WTC11 (cell line): ENCODE results near the gene ZBTB18. TPM values are rescaled to one million over a fixed set of nuclear protein-coding genes. Genes with fewer than 3 reads are reported as not detected.
A peak's percentile ranks its signal among the peaks of the same experiment; 100 is the strongest.

Experiments
- ATAC-seq: fragments of 200-7000 bp; cut with Tn5 transposase; 2 replicates; pipeline ENCODE4 v1.10.0; 2021; ENCODE audit warnings: mild to moderate bottlenecking, moderate library complexity
- CTCF ChIA-PET: fragments of 300-600 bp; sonication (Branson Sonifier 250); formaldehyde crosslinking; loops from one replicate; lab custom pipeline; 2021; ENCODE audit warnings: antibody characterized with exemption; lab: Charles Lee
- POLR2A ChIA-PET: fragments of 350-600 bp; sonication (Branson Sonifier 250); formaldehyde crosslinking; loops from one replicate; lab custom pipeline; 2021; ENCODE audit warnings: antibody characterized with exemption; lab: Charles Lee
- DNase-seq: peaks from one replicate; pipeline ENCODE4 v3.0.0; 2021; ENCODE audit warnings: low spot score
- H3K27ac Mint-ChIP-seq: 2 replicates; pipeline ENCODE4 v1.8.0; 2021; ENCODE audit warnings: mixed read lengths
- H3K27me3 Mint-ChIP-seq: 2 replicates; pipeline ENCODE4 v1.8.0; 2021; ENCODE audit warnings: low read depth, mild to moderate bottlenecking, moderate library complexity, mixed read lengths
- H3K36me3 Mint-ChIP-seq: 2 replicates; pipeline ENCODE4 v1.8.0; 2021; ENCODE audit warnings: mixed read lengths
- H3K4me1 Mint-ChIP-seq: 2 replicates; pipeline ENCODE4 v1.8.0; 2022; ENCODE audit warnings: mixed read lengths
- H3K4me3 Mint-ChIP-seq: 2 replicates; pipeline ENCODE4 v1.8.0; 2021; ENCODE audit warnings: mild to moderate bottlenecking, moderate library complexity, mixed read lengths
- H3K9me3 Mint-ChIP-seq: 2 replicates; pipeline ENCODE4 v1.8.0; 2021; ENCODE audit warnings: mixed read lengths
- FOXP1 ChIP-seq: sonication (generic); formaldehyde crosslinking; IDR thresholded peaks from 2 replicates; pipeline ENCODE4 v1.8.0; 2022; ENCODE audit warnings: missing genetic modification reagents, mild to moderate bottlenecking, moderate library complexity, borderline replicate concordance
- GTF2I ChIP-seq: fragments of 250-450 bp; sonication (Bioruptor Pico); conservative IDR thresholded peaks from 2 replicates; pipeline ENCODE4 v1.4.0; 2021; ENCODE audit warnings: mild to moderate bottlenecking
- IRF2 ChIP-seq: sonication (generic); formaldehyde crosslinking; IDR thresholded peaks from 2 replicates; pipeline ENCODE4 v1.8.0; 2022; ENCODE audit warnings: low read depth, missing genetic modification reagents, borderline replicate concordance
- MXD4 ChIP-seq: fragments of 250-450 bp; sonication (Bioruptor Pico); IDR thresholded peaks from 2 replicates; pipeline ENCODE4 v1.8.0; 2021; ENCODE audit warnings: mild to moderate bottlenecking, moderate library complexity, borderline replicate concordance
- MYBL2 ChIP-seq: sonication (generic); formaldehyde crosslinking; IDR thresholded peaks from 2 replicates; pipeline ENCODE4 v1.8.1; 2023; ENCODE audit warnings: mild to moderate bottlenecking, moderate library complexity, missing genetic modification reagents
- NFE2L1 ChIP-seq: sonication (generic); formaldehyde crosslinking; IDR thresholded peaks from 2 replicates; pipeline ENCODE4 v1.8.1; 2023; ENCODE audit warnings: missing genetic modification reagents
- RELA ChIP-seq: sonication (generic); formaldehyde crosslinking; IDR thresholded peaks from 2 replicates; pipeline ENCODE4 v1.8.1; 2022; ENCODE audit warnings: missing genetic modification reagents, mild to moderate bottlenecking, borderline replicate concordance
- SMAD3 ChIP-seq: sonication (generic); formaldehyde crosslinking; IDR thresholded peaks from 2 replicates; pipeline ENCODE4 v1.8.0; 2022; ENCODE audit warnings: missing genetic modification reagents, mild to moderate bottlenecking, borderline replicate concordance
- SOX15 ChIP-seq: fragments of 250-450 bp; sonication (Bioruptor Pico); IDR thresholded peaks from 2 replicates; pipeline ENCODE4 v1.9.0; 2021; ENCODE audit warnings: mild to moderate bottlenecking
- TEAD4 ChIP-seq: sonication (generic); formaldehyde crosslinking; IDR thresholded peaks from 2 replicates; pipeline ENCODE4 v1.8.0; 2022; ENCODE audit warnings: mild to moderate bottlenecking, missing genetic modification reagents
- ZNF416 ChIP-seq: fragments of 250-450 bp; sonication (Bioruptor Pico); IDR thresholded peaks from 2 replicates; pipeline ENCODE4 v1.9.0; 2021; ENCODE audit warnings: mild to moderate bottlenecking, inconsistent platforms
- total RNA-seq: library from RNA; stranded (reverse); gene quantifications from 3 replicates; pipeline ENCODE4 v1.2.3, GENCODE V29; 2021
- TF ChIP-seq, protein P1 (sequence below): fragments of 250-450 bp; sonication (Bioruptor Pico); IDR thresholded peaks from 2 replicates; pipeline ENCODE4 v1.9.0; 2021; ENCODE audit warnings: mild to moderate bottlenecking
- TF ChIP-seq, protein P2 (sequence below): sonication (generic); formaldehyde crosslinking; IDR thresholded peaks from 2 replicates; pipeline ENCODE4 v1.8.0; 2022; ENCODE audit warnings: missing genetic modification reagents
- TF ChIP-seq, protein P3 (sequence below): fragments of 250-450 bp; sonication (Bioruptor Pico); IDR thresholded peaks from 2 replicates; pipeline ENCODE4 v1.8.0; 2021; ENCODE audit warnings: mild to moderate bottlenecking
- TF ChIP-seq, protein P4 (sequence below): sonication (generic); formaldehyde crosslinking; IDR thresholded peaks from 2 replicates; pipeline ENCODE4 v1.8.1; 2023; ENCODE audit warnings: mild to moderate bottlenecking, moderate library complexity, missing genetic modification reagents
- TF ChIP-seq, protein P5 (sequence below): sonication (generic); formaldehyde crosslinking; IDR thresholded peaks from 2 replicates; pipeline ENCODE4 v1.8.0; 2023; ENCODE audit warnings: missing genetic modification reagents, mild to moderate bottlenecking, borderline replicate concordance

Gene ZBTB18
- total RNA-seq, 1 experiment from 2014 or later = 16.0 TPM

DNA sequence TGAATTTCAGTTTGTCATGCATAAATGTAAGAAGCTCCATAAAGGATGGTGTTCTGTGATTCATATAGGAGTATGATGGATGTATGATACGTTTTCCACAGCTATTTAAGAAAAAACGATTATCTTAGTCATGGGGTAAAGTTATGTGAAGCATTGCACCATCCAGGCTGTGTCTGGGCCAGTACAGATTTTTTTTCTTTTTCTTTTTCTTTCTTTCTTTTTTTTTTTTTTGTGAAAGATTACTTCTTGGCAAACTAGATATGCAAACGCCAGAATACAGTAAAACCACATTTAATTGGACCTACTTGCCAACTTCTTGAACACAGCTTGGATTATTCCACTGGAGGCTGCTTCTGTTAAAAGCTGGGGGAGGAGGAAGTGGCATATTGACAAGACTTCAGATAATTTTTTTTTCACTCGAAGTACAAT, 14.9 kb downstream of the ZBTB18 start (continued):
- TF ChIP-seq, protein P1, sequence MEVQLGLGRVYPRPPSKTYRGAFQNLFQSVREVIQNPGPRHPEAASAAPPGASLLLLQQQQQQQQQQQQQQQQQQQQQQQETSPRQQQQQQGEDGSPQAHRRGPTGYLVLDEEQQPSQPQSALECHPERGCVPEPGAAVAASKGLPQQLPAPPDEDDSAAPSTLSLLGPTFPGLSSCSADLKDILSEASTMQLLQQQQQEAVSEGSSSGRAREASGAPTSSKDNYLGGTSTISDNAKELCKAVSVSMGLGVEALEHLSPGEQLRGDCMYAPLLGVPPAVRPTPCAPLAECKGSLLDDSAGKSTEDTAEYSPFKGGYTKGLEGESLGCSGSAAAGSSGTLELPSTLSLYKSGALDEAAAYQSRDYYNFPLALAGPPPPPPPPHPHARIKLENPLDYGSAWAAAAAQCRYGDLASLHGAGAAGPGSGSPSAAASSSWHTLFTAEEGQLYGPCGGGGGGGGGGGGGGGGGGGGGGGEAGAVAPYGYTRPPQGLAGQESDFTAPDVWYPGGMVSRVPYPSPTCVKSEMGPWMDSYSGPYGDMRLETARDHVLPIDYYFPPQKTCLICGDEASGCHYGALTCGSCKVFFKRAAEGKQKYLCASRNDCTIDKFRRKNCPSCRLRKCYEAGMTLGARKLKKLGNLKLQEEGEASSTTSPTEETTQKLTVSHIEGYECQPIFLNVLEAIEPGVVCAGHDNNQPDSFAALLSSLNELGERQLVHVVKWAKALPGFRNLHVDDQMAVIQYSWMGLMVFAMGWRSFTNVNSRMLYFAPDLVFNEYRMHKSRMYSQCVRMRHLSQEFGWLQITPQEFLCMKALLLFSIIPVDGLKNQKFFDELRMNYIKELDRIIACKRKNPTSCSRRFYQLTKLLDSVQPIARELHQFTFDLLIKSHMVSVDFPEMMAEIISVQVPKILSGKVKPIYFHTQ (CRISPR knock-in tag) = no peak

DNA sequence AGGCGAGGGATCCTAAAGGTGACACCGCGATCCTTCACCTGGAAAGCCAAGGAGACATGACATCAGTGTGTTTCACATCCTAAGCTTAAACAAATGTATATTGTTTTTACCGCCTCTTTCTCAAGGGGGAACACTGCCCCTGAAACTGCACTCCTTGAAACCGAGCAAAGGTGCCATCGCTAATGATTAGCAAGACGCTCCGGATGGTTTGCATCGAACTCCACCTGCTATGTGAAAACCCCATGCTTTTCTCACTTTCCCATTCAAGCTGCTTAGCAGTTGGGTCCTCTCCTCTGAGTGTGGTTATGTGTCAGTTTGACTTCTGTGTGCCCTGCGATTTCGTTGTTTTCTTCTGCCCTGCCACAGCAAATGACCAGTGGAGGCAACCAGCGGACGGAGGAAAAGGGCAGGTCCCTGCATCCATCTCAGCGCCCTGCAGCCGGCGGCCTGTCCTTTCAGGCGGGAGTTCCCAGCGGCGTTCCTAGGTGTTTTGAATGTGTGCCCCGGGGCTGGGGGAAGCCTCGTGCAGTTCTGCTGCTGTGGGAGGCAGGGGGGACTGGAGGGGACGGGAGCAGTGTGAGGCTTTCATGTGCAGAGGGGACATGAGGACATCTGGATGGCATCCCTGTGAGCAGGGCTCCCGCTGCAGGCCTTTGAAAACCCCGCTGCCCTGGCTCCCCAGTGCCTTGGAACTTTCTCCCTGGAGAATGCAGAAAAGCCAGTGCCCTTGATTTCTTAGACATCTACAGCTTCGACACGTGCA, 16.1 kb downstream of the ZBTB18 start:
- DNase-seq (no peak), ATAC-seq (peak; percentile 64)
- Mint-ChIP-seq H3K36me3 (no peaks in the 10 kb centered on the region), H3K9me3 (no peaks in the 10 kb centered on the region), H3K27ac (no peak overlapping the region), H3K4me1 (peaks cover 28% of the 10 kb centered on the region), H3K4me3 (no peak overlapping the region), H3K27me3 (peaks cover 10% of the 10 kb centered on the region)
- POLR2A ChIA-PET = no interaction called here
- TF ChIP-seq, protein P2, sequence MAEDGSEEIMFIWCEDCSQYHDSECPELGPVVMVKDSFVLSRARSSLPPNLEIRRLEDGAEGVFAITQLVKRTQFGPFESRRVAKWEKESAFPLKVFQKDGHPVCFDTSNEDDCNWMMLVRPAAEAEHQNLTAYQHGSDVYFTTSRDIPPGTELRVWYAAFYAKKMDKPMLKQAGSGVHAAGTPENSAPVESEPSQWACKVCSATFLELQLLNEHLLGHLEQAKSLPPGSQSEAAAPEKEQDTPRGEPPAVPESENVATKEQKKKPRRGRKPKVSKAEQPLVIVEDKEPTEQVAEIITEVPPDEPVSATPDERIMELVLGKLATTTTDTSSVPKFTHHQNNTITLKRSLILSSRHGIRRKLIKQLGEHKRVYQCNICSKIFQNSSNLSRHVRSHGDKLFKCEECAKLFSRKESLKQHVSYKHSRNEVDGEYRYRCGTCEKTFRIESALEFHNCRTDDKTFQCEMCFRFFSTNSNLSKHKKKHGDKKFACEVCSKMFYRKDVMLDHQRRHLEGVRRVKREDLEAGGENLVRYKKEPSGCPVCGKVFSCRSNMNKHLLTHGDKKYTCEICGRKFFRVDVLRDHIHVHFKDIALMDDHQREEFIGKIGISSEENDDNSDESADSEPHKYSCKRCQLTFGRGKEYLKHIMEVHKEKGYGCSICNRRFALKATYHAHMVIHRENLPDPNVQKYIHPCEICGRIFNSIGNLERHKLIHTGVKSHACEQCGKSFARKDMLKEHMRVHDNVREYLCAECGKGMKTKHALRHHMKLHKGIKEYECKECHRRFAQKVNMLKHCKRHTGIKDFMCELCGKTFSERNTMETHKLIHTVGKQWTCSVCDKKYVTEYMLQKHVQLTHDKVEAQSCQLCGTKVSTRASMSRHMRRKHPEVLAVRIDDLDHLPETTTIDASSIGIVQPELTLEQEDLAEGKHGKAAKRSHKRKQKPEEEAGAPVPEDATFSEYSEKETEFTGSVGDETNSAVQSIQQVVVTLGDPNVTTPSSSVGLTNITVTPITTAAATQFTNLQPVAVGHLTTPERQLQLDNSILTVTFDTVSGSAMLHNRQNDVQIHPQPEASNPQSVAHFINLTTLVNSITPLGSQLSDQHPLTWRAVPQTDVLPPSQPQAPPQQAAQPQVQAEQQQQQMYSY (CRISPR knock-in tag) = no peak
- TF ChIP-seq NFE2L1 (no peak), MYBL2 (CRISPR knock-in tag) (no peak), IRF2 (CRISPR knock-in tag) (no peak), SOX15 (CRISPR knock-in tag) (no peak), RELA (no peak), TEAD4 (CRISPR knock-in tag) (no peak), SMAD3 (CRISPR knock-in tag) (no peak), ZNF416 (no peak), MXD4 (CRISPR knock-in tag) (no peak), GTF2I (CRISPR knock-in tag) (no peak), FOXP1 (no peak)
- TF ChIP-seq, protein P1 (CRISPR knock-in tag) = no peak
- TF ChIP-seq, protein P3, sequence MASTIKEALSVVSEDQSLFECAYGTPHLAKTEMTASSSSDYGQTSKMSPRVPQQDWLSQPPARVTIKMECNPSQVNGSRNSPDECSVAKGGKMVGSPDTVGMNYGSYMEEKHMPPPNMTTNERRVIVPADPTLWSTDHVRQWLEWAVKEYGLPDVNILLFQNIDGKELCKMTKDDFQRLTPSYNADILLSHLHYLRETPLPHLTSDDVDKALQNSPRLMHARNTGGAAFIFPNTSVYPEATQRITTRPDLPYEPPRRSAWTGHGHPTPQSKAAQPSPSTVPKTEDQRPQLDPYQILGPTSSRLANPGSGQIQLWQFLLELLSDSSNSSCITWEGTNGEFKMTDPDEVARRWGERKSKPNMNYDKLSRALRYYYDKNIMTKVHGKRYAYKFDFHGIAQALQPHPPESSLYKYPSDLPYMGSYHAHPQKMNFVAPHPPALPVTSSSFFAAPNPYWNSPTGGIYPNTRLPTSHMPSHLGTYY = no peak
- TF ChIP-seq, protein P4, sequence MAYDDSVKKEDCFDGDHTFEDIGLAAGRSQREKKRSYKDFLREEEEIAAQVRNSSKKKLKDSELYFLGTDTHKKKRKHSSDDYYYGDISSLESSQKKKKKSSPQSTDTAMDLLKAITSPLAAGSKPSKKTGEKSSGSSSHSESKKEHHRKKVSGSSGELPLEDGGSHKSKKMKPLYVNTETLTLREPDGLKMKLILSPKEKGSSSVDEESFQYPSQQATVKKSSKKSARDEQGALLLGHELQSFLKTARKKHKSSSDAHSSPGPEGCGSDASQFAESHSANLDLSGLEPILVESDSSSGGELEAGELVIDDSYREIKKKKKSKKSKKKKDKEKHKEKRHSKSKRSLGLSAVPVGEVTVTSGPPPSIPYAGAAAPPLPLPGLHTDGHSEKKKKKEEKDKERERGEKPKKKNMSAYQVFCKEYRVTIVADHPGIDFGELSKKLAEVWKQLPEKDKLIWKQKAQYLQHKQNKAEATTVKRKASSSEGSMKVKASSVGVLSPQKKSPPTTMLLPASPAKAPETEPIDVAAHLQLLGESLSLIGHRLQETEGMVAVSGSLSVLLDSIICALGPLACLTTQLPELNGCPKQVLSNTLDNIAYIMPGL (CRISPR knock-in tag) = no peak
- TF ChIP-seq, protein P5, sequence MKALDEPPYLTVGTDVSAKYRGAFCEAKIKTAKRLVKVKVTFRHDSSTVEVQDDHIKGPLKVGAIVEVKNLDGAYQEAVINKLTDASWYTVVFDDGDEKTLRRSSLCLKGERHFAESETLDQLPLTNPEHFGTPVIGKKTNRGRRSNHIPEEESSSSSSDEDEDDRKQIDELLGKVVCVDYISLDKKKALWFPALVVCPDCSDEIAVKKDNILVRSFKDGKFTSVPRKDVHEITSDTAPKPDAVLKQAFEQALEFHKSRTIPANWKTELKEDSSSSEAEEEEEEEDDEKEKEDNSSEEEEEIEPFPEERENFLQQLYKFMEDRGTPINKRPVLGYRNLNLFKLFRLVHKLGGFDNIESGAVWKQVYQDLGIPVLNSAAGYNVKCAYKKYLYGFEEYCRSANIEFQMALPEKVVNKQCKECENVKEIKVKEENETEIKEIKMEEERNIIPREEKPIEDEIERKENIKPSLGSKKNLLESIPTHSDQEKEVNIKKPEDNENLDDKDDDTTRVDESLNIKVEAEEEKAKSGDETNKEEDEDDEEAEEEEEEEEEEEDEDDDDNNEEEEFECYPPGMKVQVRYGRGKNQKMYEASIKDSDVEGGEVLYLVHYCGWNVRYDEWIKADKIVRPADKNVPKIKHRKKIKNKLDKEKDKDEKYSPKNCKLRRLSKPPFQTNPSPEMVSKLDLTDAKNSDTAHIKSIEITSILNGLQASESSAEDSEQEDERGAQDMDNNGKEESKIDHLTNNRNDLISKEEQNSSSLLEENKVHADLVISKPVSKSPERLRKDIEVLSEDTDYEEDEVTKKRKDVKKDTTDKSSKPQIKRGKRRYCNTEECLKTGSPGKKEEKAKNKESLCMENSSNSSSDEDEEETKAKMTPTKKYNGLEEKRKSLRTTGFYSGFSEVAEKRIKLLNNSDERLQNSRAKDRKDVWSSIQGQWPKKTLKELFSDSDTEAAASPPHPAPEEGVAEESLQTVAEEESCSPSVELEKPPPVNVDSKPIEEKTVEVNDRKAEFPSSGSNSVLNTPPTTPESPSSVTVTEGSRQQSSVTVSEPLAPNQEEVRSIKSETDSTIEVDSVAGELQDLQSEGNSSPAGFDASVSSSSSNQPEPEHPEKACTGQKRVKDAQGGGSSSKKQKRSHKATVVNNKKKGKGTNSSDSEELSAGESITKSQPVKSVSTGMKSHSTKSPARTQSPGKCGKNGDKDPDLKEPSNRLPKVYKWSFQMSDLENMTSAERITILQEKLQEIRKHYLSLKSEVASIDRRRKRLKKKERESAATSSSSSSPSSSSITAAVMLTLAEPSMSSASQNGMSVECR = no peak
- CTCF ChIA-PET = no interaction called here
